ENCODE measurements around the gene GABRG3. TPM values are rescaled to one million over a fixed set of nuclear protein-coding genes. Genes with fewer than 3 reads are reported as not detected.

GABRG3 gene
- total and polyA plus RNA-seq, 2 experiments from 2014 or later, result 0.15 to 0.43 TPM

DNA sequence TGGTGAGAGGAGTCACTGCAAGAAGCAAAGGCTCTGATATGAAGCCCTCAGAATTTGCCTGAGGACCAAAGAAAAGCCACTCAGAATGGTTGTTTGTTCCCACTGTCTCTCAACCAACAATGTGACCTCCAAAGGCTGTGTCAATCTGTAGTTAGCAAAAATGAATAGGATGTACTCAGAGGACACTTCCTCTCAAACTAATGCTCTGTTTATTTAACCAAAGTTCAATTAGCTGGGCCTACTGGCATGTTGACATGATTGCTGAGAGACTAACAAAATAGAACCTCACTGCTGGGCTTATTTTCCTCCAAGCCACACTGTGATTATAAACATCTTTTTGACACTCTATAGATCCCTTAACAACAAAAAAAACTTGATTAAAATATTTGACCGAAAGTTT, 605.6 kb downstream of the GABRG3 start:
- WGBS (ENCODE audit: low lambda C conversion rate, missing lambda C conversion rate), result 93% methylated on average over 1 of the region's 1 CpG
- no peak for DNase-seq (ENCODE audit: low spot score)
- Histone ChIP-seq H3K4me3 (no peak overlapping the region), H2AFZ (no peak overlapping the region), H4K20me1 (ENCODE audit: insufficient read depth, poor library complexity, severe bottlenecking) (no peaks in the 10 kb centered on the region), H3K79me2 (no peaks in the 10 kb centered on the region), H3K9me2 (replicated peaks; ENCODE audit: insufficient read depth) (no peaks in the 10 kb centered on the region), H3K27me3 (no peaks in the 10 kb centered on the region), H3K36me3 (replicated peaks; ENCODE audit: insufficient read depth, low read depth) (no peaks in the 10 kb centered on the region), H3K4me1 (ENCODE audit: insufficient read depth) (no peaks in the 10 kb centered on the region), H3K4me2 (no peak overlapping the region), H3K9me3 (ENCODE audit: low read depth) (no peaks in the 10 kb centered on the region), H3K27ac (no peak overlapping the region)
- TF ChIP-seq EZH2 (IDR thresholded peaks at IDR 0.05; ENCODE audit: borderline replicate concordance) (no peak), EZH2phosphoT487 (IDR thresholded peaks at IDR 0.05; ENCODE audit: low read depth, severe bottlenecking, unreplicated experiment) (no peak), CTCF (IDR thresholded peaks at IDR 0.05; ENCODE audit: poor library complexity) (no peak)

DNA sequence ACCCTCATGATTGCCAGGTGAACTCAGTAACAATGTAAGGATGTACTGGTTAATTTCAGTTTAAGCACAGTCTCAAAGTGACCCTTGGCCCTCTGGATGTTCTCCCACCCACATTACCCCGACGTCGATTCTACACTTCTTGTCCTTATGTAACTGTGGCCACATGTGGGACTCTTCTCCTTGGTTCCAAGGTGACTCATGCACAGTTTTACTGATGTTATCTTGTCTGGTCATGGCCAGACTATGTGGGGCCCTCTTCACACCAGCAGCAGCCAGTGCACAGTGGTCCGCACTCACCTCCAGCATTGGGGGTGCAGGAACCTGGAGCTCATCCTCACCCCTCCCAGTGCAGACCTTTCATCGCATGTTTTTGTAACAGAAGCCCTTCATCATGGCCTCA, 608.8 kb downstream of the GABRG3 start:
- no peaks in the 10 kb centered on the region for H4K20me1 ChIP-seq (ENCODE audit: insufficient read depth, poor library complexity, severe bottlenecking)
- H3K9me2 ChIP-seq (replicated peaks; ENCODE audit: insufficient read depth), result no peaks in the 10 kb centered on the region
- H3K9me3 ChIP-seq (ENCODE audit: low read depth), result no peaks in the 10 kb centered on the region
- H2AFZ ChIP-seq, result no peak overlapping the region
- H3K27me3 ChIP-seq, result no peaks in the 10 kb centered on the region
- no peak overlapping the region for H3K27ac ChIP-seq
- no peaks in the 10 kb centered on the region for H3K4me1 ChIP-seq (ENCODE audit: insufficient read depth)
- TF ChIP-seq EZH2phosphoT487 (IDR thresholded peaks at IDR 0.05; ENCODE audit: low read depth, severe bottlenecking, unreplicated experiment) (no peak), CTCF (IDR thresholded peaks at IDR 0.05; ENCODE audit: poor library complexity) (no peak), EZH2 (IDR thresholded peaks at IDR 0.05; ENCODE audit: borderline replicate concordance) (no peak)
- H3K36me3 ChIP-seq (replicated peaks; ENCODE audit: insufficient read depth, low read depth), result no peaks in the 10 kb centered on the region
- H3K79me2 ChIP-seq, result no peaks in the 10 kb centered on the region
- DNase-seq (ENCODE audit: low spot score), result no peak
- no peak overlapping the region for H3K4me3 ChIP-seq
- 97% methylated on average over 5 of the region's 5 CpGs for WGBS (ENCODE audit: low lambda C conversion rate, missing lambda C conversion rate)
- no peak overlapping the region for H3K4me2 ChIP-seq

- Histone ChIP-seq H3K4me1 (ENCODE audit: insufficient read depth) (no peaks in the 10 kb centered on the region), H3K9me2 (replicated peaks; ENCODE audit: insufficient read depth) (no peaks in the 10 kb centered on the region), H4K20me1 (ENCODE audit: insufficient read depth, poor library complexity, severe bottlenecking) (no peaks in the 10 kb centered on the region), H2AFZ (no peak overlapping the region), H3K4me2 (no peak overlapping the region), H3K27ac (no peak overlapping the region), H3K9me3 (ENCODE audit: low read depth) (no peaks in the 10 kb centered on the region), H3K27me3 (no peaks in the 10 kb centered on the region), H3K36me3 (replicated peaks; ENCODE audit: insufficient read depth, low read depth) (no peaks in the 10 kb centered on the region), H3K4me3 (no peak overlapping the region), H3K79me2 (no peaks in the 10 kb centered on the region)
- 67% methylated on average over 5 of the region's 5 CpGs for WGBS (ENCODE audit: low lambda C conversion rate, missing lambda C conversion rate)
- TF ChIP-seq CTCF (IDR thresholded peaks at IDR 0.05; ENCODE audit: poor library complexity) (no peak), EZH2 (IDR thresholded peaks at IDR 0.05; ENCODE audit: borderline replicate concordance) (no peak), EZH2phosphoT487 (IDR thresholded peaks at IDR 0.05; ENCODE audit: low read depth, severe bottlenecking, unreplicated experiment) (no peak)
- DNase-seq (ENCODE audit: low spot score), result no peak
These were observed 611.9 kb downstream of the GABRG3 start for GRCh38 chr15:27582726-27583410.
